Mesenchymal stem cell (in vitro differentiated cells and primary cell): ENCODE data around the gene BRIP1.
"Not testable (repeated sequence)": the region's sequence is repeated elsewhere in the genome, so short reads cannot be mapped to it uniquely, and the experiment has no call there.

ENCODE experiments used
- DNase-seq: peaks from one replicate; pipeline ENCODE4 v3.0.0-alpha.2; 2013
- H2AFZ ChIP-seq: one replicate; pipeline ENCODE4 v1.6.1; 2013; ENCODE audit warnings: low read depth, mild to moderate bottlenecking, control low read depth, inconsistent platforms, low read length, moderate library complexity
- H2AK5ac ChIP-seq: 2 replicates; pipeline ENCODE4 v1.6.1; 2013; ENCODE audit warnings: low read length, moderate library complexity, mild to moderate bottlenecking, inconsistent platforms; ENCODE audit not compliant: severe bottlenecking
- H2BK120ac ChIP-seq: one replicate; pipeline ENCODE4 v1.6.1; 2013; ENCODE audit warnings: low read depth, mild to moderate bottlenecking, inconsistent platforms, low read length, moderate library complexity
- H2BK12ac ChIP-seq, 2 experiments: one replicate each; pipeline ENCODE4 v1.6.1; 2013; ENCODE audit warnings: inconsistent platforms in 2 of 2, low read length in 2 of 2, mild to moderate bottlenecking in 2 of 2, moderate library complexity in 2 of 2, control low read depth in 1 of 2
- H2BK15ac ChIP-seq: one replicate; pipeline ENCODE4 v1.6.1; 2013; ENCODE audit warnings: mild to moderate bottlenecking, low read depth, inconsistent platforms; ENCODE audit not compliant: poor library complexity, severe bottlenecking
- H2BK5ac ChIP-seq: 2 replicates; pipeline ENCODE4 v1.6.1; 2013; ENCODE audit warnings: low read depth, mild to moderate bottlenecking, low read length, control low read depth, inconsistent platforms; ENCODE audit not compliant: poor library complexity, severe bottlenecking
- H3K14ac ChIP-seq, 2 experiments: one replicate each; pipeline ENCODE4 v1.6.1; 2013; ENCODE audit warnings: inconsistent platforms in 2 of 2, low read length in 2 of 2, control low read depth in 1 of 2, mild to moderate bottlenecking in 1 of 2, moderate library complexity in 1 of 2
- H3K18ac ChIP-seq, 2 experiments: one replicate each; pipeline ENCODE4 v1.6.1; 2013; ENCODE audit warnings: inconsistent platforms in 2 of 2, low read length in 2 of 2, control low read depth in 1 of 2, low read depth in 1 of 2, mild to moderate bottlenecking in 1 of 2
- H3K23ac ChIP-seq, 2 experiments: one replicate each; pipeline ENCODE4 v1.6.1; 2013; ENCODE audit warnings: inconsistent platforms in 2 of 2, low read length in 2 of 2, mild to moderate bottlenecking in 2 of 2, moderate library complexity in 2 of 2, control low read depth in 1 of 2
- H3K27ac ChIP-seq: 2 replicates; pipeline ENCODE4 v1.5.1; 2013; ENCODE audit warnings: mild to moderate bottlenecking, moderate library complexity, low read length, control low read depth, inconsistent platforms; ENCODE audit not compliant: poor library complexity, severe bottlenecking
- H3K27me3 ChIP-seq, 2 experiments: 2 replicates each; pipeline versions ENCODE4 v1.6.1 to v1.7.0; 2013; ENCODE audit warnings: low read length in 2 of 2, mild to moderate bottlenecking in 2 of 2, moderate library complexity in 2 of 2, control low read depth in 1 of 2, inconsistent platforms in 1 of 2; ENCODE audit not compliant: control insufficient read depth in 1 of 2, insufficient read depth in 1 of 2
- H3K36me3 ChIP-seq, 2 experiments: 2 replicates each; pipeline versions ENCODE4 v1.6.1 to v1.7.0; 2013; ENCODE audit warnings: low read length in 2 of 2, control low read depth in 1 of 2, inconsistent platforms in 1 of 2, low read depth in 1 of 2, mild to moderate bottlenecking in 1 of 2; ENCODE audit not compliant: insufficient read depth in 2 of 2, control insufficient read depth in 1 of 2
- H3K4ac ChIP-seq, 2 experiments: one replicate each; pipeline ENCODE4 v1.6.1; 2013; ENCODE audit warnings: inconsistent platforms in 2 of 2, low read length in 2 of 2, mild to moderate bottlenecking in 2 of 2, moderate library complexity in 2 of 2, control low read depth in 1 of 2, low read depth in 1 of 2
- H3K4me1 ChIP-seq: 2 replicates; pipeline ENCODE4 v1.6.1; 2013; ENCODE audit warnings: low read depth, low read length, control low read depth; ENCODE audit not compliant: control insufficient read depth, insufficient read depth
- H3K4me2 ChIP-seq: 2 replicates; pipeline ENCODE4 v1.6.1; 2013; ENCODE audit warnings: low read length, mild to moderate bottlenecking, inconsistent platforms; ENCODE audit not compliant: poor library complexity, severe bottlenecking
- H3K4me3 ChIP-seq, 2 experiments: 2 replicates each; pipeline versions ENCODE4 v1.5.1 to v1.7.0; 2013; ENCODE audit warnings: low read length in 2 of 2, mild to moderate bottlenecking in 2 of 2, control low read depth in 1 of 2, low read depth in 1 of 2; ENCODE audit not compliant: insufficient read depth in 1 of 2
- H3K79me1 ChIP-seq: replicated peaks from 2 replicates; pipeline ENCODE4 v1.6.1; 2013; ENCODE audit warnings: mild to moderate bottlenecking, control low read depth, low read length, inconsistent platforms; ENCODE audit not compliant: poor library complexity, severe bottlenecking
- H3K9ac ChIP-seq: 2 replicates; pipeline ENCODE4 v1.7.0; 2013; ENCODE audit warnings: mild to moderate bottlenecking, low read length, moderate library complexity
- H3K9me3 ChIP-seq: 2 replicates; pipeline ENCODE4 v1.7.0; 2013; ENCODE audit warnings: mild to moderate bottlenecking, low read length; ENCODE audit not compliant: control insufficient read depth
- H4K8ac ChIP-seq: one replicate; pipeline ENCODE4 v1.6.1; 2013; ENCODE audit warnings: inconsistent platforms, mild to moderate bottlenecking, low read length, moderate library complexity
- H4K91ac ChIP-seq: one replicate; pipeline ENCODE4 v1.6.1; 2013; ENCODE audit warnings: mild to moderate bottlenecking, low read length, inconsistent platforms
- WGBS: methylation state at CpG from one replicate; pipeline ENCODE4 v1.1.7; 2013; ENCODE audit warnings: mixed read lengths; 5-methylcytosine and 5-hydroxymethylcytosine counted together

BRIP1 gene

DNA sequence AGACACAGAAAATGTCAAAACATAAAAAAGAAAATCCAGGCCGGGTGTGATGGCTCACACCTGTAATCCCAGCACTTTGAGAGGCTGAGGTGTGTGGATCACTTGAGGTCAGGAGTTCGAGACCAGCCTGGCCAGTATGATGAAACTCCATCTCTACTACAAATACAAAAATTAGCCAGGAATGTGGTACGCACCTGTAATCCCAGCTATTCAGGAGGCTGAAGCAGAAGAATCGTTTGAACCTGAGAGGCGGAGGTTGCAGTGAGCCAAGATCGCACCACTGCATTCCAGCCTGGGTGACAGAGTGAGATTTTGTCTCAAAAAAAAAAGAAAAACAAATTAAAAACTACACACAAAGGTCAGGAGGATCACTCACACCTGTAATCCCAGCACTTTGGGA, 24.4 kb upstream of the BRIP1 start:
- not testable (repeated sequence) for H2AK5ac ChIP-seq, H3K4me1 ChIP-seq, H2BK15ac ChIP-seq, H3K14ac ChIP-seq, H3K4me2 ChIP-seq, H2BK5ac ChIP-seq, H4K91ac ChIP-seq, H3K4ac ChIP-seq, H2BK12ac ChIP-seq, H3K9ac ChIP-seq, H3K27ac ChIP-seq, H3K4me3 ChIP-seq, H4K8ac ChIP-seq, H3K79me1 ChIP-seq, H3K18ac ChIP-seq, H3K27me3 ChIP-seq, H2BK120ac ChIP-seq, H3K23ac ChIP-seq, H2AFZ ChIP-seq, DNase-seq, H3K9me3 ChIP-seq
- WGBS, result 100% methylated on average over 6 of the region's 6 CpGs
- H3K36me3 ChIP-seq, result peaks cover 15 to 72% of the 10 kb centered on the region in 2 experiments

DNA sequence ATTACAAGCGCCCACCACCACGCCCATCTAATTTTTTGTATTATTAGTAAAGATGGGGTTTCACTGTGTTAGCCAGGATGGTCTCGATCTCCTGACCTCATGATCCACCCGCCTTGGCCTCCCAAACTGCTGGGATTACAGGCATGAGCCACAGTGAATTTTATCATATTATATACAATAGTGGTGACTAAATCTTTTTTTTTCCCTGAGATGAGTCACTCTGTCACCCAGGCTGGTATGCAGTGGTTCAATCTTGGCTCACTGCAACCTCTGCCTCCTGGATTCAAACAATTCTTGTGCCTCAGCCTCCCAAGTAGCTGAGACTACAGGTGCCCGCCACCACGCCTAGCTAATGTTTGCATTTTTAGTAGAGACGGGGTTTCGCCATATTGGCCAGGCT, 22.5 kb upstream of the BRIP1 start:
- not testable (repeated sequence) for H3K27me3 ChIP-seq, H3K4me1 ChIP-seq, H4K8ac ChIP-seq, H3K27ac ChIP-seq, H3K4me2 ChIP-seq, H3K4me3 ChIP-seq, H3K4ac ChIP-seq, H2AFZ ChIP-seq, H3K79me1 ChIP-seq, H2BK12ac ChIP-seq, H3K9ac ChIP-seq, H3K23ac ChIP-seq, H3K14ac ChIP-seq, H4K91ac ChIP-seq, H3K18ac ChIP-seq, H2BK5ac ChIP-seq, H2AK5ac ChIP-seq, H3K9me3 ChIP-seq, H2BK15ac ChIP-seq, H2BK120ac ChIP-seq
- peaks cover 12 to 75% of the 10 kb centered on the region in 2 experiments for H3K36me3 ChIP-seq
- 99% methylated on average over 4 of the region's 8 CpGs for WGBS
- peak; percentile 18 for DNase-seq

DNA sequence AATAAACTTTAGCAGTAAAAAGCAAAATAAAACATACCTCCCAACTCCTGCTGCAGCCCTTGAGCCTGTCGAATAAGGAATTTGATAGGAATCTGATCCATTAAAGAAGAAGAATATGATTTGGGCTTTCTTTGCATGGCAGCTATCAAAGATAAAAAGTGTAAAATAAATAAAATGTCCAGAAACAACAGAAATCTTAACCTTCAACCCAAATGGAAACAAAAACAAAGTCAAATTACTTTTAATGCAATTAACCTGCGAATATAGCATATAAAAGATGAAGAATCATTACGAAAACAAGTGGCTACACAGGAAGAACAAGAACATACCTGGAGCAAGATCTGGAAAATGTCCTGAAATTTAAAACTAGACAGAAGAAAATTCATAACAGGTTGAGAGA, 21.5 kb upstream of the BRIP1 start:
- no peak overlapping the region for H3K4me3 ChIP-seq
- no peak overlapping the region for H3K9ac ChIP-seq
- H3K27me3 ChIP-seq, result no peaks in the 10 kb centered on the region
- no peak overlapping the region for H4K8ac ChIP-seq
- no peaks in the 10 kb centered on the region for H3K79me1 ChIP-seq
- H3K4me1 ChIP-seq, result no peaks in the 10 kb centered on the region
- peaks cover 14 to 73% of the 10 kb centered on the region in 2 experiments for H3K36me3 ChIP-seq
- no peak overlapping the region for H3K14ac ChIP-seq
- H2BK120ac ChIP-seq, result no peak overlapping the region
- H3K4me2 ChIP-seq, result no peak overlapping the region
- no peak overlapping the region for H3K27ac ChIP-seq
- H3K4ac ChIP-seq, result no peak overlapping the region
- no peak overlapping the region for H2AK5ac ChIP-seq
- no peak overlapping the region for H4K91ac ChIP-seq
- no peak overlapping the region for H3K23ac ChIP-seq
- H2BK12ac ChIP-seq, result no peak overlapping the region
- no peak for DNase-seq
- no peak overlapping the region for H3K18ac ChIP-seq
- no peaks in the 10 kb centered on the region for H3K9me3 ChIP-seq
- no peak overlapping the region for H2BK5ac ChIP-seq
- H2BK15ac ChIP-seq, result no peak overlapping the region
- 100% methylated on average over 2 of the region's 3 CpGs for WGBS
- no peak overlapping the region for H2AFZ ChIP-seq

DNA sequence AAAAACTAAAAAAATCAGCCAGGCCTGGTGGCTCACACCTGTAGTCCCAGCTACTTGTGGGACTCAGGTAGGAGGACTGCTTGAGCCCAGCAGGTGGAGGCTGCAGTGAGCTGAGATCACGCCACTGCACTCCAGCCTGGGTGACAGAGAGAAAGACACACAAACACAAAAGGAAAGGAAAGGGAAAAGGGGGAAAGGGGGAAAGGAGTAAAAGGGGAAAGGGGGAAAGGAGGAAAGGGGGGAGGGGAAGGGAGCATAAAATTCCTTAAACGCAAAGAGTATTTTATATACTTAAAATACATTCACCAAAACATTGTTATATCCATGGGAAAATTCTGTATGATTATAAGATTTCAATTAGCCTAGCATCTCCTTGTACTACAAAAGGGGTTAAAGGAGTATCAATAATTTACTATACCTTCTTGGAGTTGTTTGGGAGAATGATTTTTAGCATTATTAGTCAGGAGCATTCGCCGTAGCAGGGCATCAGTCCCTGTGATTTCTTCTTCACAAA, 17.3 kb upstream of the BRIP1 start:
- 100% methylated on average over 1 of the region's 4 CpGs for WGBS

More for the DNA sequence above, 17.3 kb upstream of the BRIP1 start:
- Histone ChIP-seq H3K4me3 (no peak overlapping the region), H3K23ac (no peak overlapping the region), H3K79me1 (no peaks in the 10 kb centered on the region), H2BK120ac (no peak overlapping the region), H3K4ac (no peak overlapping the region), H4K91ac (no peak overlapping the region), H3K9me3 (no peaks in the 10 kb centered on the region), H3K36me3 (peaks cover 5 to 67% of the 10 kb centered on the region in 2 experiments), H3K14ac (no peak overlapping the region), H3K27me3 (no peaks in the 10 kb centered on the region), H2AK5ac (no peak overlapping the region), H3K4me1 (no peaks in the 10 kb centered on the region), H3K9ac (no peak overlapping the region), H2BK5ac (no peak overlapping the region), H4K8ac (no peak overlapping the region), H3K18ac (no peak overlapping the region), H2BK15ac (no peak overlapping the region), H3K27ac (no peak overlapping the region), H2AFZ (no peak overlapping the region), H2BK12ac (no peak overlapping the region), H3K4me2 (no peak overlapping the region)
- DNase-seq, result no peak
